ENCODE results near the gene CGN.

Gene CGN

DNA sequence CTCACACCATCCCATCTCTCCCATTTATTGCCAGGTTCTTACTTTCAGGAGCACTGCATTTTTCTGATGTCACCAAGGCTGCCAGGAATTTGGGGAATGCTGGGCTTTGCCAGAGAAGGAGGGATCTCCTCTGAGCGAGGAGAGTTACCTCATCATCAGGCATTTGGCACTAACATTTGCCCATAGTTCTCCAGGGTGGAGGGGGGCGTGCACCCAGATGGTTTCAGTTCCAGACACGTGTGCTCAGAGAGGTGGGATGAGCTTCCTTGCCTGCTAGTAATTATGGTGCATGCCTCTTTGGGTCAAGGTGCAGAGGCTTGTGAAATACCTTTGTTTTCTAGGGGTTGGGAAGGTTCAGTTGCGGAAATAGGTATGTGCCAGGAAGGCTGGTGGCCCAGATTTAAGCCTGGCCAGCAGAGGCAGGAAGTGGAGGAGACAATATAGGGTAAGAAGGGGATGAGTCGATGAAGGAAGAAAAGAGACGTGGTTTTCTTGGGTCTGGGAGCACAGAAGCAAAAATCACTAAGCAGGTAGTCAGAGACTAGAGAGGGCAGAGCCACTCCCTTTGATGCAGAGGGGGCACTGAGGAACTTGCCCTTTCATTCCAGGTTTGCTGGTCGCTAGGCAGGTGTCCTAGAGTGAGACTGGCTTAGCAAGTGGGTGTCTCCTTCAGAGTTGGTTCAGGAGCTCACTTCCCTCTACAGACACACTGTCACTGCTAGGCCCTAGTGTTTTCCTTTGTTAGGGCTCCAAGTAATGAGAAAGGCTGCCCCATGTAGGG is 36.1 kb downstream of the CGN start:
- no peak for DNase-seq (ENCODE audit: low spot score)

DNA sequence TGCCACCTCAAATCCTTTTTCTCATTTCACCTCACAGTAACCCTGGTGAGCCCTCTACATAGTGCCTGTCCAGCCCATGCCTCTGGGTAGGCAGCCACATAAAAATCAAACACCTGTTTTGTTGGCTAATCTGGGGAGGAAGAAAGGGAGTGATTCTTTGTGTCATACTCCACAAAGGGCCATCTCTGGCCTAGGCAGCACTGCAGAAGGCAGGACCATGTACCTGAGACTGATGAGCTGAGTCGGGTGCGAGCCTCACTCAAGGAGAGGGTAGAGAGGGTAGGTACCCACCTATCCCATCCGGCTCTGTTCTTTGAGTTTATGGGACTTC is 36.7 kb downstream of the CGN start:
- DNase-seq (ENCODE audit: low spot score): no peak

DNA sequence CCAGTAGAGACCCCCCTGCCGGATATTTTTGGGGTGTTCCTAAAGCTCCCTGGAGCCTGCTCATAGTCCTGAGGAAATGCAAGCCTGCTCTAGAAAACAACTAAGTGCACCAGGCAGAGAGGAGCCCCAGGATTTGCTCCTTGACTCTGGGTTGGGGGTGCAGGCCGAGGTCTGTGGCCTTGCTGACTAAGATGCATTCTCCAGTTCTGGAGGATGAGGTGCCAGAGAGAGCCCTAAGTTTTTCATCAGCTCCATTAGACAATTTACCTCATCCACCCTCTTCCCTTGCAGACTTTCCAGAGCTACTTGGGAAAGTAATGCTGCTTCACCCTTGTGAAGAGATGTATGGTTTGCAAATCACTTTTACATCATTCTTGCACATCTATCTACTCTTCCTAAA is 38.0 kb downstream of the CGN start:
- no peak for DNase-seq (ENCODE audit: low spot score)

DNA sequence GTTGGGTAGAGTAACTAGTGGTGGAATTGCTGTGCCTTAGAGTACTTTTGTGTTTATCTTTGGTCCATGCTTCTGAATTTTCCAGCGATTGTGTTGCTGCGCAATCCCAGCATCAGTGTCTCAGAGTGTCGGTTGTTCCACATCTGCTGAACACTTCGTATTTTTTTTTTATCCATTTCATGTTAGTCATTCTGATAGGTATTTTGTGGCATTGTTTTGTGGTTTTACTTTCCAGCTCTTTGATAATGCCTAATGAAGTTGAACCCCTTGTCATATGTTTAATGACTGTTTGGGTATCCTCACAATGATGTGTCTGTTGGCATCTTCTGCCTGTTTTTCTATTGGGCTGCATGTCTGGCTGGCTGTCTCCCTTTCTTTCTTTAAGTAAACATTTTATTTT is 42.5 kb downstream of the CGN start:
- no peak for DNase-seq (ENCODE audit: low spot score)

DNA sequence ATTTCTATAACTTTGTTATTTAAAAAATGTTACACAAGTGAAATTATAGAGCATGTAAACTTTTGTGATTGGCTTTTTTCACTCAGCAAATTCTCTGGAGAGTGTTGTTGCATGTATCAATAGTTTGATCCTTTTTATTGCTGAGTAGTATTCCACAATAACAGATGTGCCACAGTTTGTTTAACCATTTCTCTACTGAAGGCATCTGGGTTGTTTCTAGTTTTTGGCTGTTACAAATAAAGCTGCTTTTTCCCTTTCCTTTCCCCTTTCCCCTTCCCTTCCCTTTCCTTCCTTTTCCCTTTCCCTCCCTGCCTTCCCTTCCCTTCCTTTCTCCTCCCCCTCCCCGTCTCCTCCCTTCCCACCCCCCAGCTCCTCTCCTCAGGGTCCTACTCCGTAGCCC is 44.9 kb downstream of the CGN start:
- DNase-seq (ENCODE audit: low spot score): no peak

DNA sequence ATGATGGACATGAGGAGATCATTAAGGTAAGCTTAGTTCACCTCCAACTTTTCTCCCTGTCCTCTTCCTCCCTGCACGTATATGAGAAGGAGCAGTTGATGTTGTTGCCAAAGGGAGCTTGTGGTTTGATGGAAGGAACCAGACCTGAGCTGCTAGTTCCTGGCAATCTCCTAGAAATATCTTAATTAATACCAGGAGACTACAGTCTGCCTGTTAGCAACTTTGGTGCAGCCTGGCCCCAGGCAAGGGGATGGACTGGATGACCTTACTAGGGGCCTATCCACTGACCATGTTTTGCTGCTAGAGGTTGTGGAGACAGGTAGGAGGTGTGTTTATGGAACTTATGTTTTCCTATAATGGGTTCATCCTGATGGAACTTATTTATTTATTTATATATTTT is 51.5 kb downstream of the CGN start:
- DNase-seq (ENCODE audit: low spot score): no peak

DNA sequence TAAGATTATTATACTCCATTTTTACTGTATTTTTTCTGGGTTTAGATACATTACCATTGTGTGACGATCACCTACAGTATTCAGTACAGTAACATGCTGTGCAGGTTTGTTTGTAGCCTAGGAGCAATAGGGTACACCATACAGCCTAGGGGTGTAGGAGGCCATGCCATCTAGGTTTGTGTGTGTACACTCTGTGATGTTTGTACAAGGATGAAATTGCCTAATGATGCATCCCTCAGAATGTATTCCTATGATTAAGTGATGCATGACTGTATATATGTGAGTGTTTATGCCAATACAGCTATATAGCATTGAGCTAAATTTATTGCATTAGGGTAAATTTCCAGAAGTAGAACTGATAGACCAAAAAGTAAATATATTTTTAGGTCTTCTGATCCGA is 52.2 kb downstream of the CGN start:
- DNase-seq (ENCODE audit: low spot score): no peak

DNA sequence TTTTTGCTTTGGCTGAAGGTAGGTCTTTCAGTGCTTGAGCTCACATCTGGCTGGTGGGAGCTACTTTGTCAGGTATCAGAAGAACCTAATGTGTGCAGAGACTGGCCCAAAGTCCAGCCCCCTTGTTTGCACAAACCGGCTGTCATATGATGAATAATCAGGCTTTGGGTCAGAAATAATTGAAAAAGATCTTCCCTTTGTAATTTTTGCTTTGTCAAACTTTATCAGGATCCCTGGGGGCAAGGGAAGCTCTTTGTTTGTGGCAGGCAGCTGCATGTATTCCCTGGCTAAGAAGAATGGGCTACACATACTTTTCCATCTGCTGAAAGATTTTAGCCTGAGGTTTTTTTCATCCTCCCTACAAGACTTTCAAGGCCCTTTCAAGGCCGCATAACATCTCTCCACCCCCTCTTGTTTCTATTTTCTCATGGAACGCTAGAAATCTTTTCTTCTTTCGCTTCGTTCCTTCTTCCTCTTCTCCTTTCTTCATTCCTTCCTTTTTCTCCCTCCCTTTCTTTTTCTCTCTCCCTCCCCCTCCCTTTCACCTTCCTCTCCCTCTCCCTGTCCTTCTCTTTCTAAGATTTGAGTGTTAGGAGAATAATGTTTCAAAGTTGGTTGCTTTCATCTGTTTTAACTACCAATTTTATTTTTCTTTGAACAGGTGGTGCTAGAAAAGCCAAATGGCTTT is 54.5 kb downstream of the CGN start:
- no peak for DNase-seq (ENCODE audit: low spot score)

DNA sequence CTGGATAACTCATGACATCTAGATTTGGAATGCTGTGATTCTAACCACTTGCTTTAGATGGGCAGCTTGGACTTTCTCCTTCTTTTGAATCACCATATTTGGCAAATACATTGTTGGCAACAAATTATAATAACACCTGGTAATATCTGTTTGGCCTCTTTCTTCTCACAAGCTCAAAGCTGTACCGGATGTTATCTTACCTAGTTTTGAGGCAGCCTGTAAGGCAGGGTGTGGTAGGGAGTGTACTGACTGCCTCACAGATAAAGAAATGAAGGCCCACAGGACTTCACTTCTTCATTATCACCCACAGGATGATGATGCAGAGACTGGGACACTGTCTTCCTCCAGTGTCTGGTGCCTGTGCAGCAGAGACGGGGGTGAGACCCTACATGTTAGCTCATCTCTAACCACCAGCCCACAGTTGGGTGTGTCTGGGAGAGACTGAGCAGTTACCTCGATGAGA is 57.5 kb downstream of the CGN start:
- DNase-seq (ENCODE audit: low spot score): no peak

DNA sequence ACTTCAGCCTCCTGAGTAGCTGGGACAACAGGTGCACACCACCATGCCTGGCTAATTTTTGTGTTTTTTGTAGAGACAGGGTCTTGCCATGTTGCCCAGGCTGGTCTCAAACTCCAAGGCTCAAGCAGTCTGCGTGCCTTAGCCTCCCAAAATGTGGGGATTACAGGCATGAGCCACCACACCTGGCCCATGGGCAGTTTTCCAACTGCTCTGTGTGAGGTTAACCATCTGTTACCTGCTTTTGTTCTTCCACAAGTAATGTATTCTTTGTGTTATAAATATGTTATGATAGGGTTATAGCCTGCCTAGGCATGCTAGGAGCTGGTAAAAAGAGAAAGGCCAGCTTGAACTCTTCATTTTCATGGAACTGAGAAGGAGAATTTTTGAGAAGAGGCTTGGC is 59.6 kb downstream of the CGN start:
- no peak for DNase-seq (ENCODE audit: low spot score)

DNA sequence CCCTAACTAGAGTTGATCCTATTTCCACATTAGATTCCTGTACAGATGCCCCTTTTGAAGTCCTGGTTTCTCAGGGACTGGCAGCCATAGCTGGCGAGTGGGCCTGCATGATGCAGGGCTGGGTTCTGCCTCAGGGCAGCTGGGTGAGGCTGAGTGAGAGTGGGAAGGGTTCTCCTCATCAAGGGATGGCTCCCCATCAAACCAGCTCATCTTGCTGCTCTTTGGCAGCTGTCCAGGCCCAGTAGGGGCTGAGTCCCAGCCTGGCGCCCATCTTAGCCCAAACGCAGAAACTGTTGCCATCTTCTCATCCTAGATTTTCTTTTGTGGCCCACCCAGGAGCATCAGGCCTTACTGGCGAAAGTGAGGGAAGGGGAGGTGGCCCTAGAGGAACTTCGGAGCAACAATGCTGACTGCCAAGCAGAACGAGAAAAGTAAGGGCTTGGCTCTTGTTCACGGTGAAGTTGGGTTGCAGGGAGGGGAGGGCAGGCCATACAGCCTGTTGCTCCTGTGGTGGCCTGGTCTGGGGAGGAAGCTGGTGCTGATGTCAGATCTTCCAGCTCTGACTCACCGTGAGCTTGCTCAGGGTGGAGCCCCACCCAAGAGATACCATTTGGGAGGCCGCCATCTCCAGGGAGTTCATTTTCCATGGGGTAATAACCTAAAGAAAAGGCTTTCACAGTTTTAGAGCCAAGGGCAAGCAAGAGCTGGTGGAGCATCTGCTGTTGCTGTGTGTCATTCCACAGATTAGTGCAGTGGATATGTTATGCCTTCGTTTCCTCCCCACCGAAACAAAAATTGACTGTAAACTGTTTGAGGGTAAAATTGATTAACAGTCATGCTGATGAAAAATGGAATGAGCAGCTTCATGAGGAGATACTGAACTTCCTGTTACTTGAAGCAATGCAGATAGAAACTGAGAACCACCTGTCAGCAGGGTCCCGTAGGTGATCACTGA is 63.7 kb downstream of the CGN start:
- DNase-seq (ENCODE audit: low spot score): no peak

DNA sequence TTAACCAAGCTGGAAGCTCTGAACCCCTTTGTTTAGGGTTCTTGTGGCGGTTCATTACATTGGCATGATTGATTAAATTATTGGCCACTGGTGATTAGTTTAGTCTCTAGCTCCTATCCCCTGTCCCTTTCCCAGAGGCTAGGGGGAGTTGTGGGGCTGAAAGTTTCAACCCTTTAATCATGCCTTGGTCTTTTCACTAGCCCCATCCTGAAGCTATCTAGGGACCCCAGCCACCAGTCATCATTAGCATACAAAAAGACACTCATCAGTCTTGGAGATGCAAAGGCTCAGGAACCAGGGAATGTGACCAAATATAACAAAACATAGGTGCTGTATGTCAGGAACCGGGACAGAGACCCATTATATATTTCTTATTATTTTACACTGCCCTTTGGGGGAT is 66.0 kb downstream of the CGN start:
- no peak for DNase-seq (ENCODE audit: low spot score)

DNA sequence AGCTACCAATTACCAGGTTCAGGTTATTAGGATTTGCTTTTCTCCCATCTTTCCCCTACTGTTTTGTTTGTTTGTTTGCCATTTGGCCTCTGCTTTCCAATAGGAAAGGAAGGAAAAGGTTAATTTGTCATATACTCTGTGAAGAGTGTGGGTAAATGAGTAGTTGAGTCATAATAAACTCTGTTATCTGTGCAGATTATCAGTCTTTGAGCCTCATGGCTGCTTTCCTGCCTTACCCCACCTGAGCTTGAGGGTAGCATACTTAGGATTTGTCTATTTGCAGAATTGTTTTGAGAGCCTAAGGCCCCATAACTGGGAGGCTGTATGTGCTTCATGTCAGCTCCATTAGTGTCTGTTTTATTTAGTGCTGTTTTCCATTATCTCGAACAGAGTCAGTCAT is 67.8 kb downstream of the CGN start:
- DNase-seq (ENCODE audit: low spot score): no peak

DNA sequence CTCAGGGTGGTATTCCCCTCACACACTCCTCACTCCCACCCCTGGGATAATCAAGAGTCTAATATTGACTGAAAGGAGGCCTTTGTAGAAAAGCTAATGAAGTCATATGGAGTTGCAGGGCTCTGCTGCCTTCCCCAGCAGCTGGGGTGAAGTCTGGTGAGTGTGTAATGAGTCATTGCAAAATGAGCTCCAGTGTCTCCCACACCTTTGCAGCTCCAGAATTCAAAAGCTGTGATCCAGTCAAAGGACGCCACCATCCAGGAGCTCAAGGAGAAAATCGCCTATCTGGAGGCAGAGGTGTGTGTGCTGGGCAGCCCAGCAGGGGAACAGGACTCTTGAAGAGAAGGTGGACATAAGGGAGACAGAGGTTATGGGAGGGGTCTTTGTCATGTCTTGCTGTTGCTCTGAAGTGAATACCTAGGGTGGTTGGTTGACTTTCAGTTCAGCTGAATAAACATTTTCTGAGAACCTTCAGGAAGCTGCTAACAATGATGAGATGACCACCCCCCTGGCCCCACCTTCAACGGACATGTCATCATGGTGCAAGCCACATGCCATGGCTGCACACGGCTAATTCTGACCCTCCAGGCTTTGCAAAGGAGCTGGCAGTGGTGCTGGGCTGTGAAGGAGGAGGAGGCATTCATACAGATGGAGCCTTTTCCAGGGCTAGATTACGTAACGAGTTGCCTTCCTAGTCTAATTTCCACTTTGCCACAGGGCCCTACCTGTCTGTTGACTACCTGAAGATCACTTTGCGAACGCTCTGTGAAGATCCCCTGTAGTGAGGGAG is 68.4 kb downstream of the CGN start:
- DNase-seq (ENCODE audit: low spot score): no peak

DNA sequence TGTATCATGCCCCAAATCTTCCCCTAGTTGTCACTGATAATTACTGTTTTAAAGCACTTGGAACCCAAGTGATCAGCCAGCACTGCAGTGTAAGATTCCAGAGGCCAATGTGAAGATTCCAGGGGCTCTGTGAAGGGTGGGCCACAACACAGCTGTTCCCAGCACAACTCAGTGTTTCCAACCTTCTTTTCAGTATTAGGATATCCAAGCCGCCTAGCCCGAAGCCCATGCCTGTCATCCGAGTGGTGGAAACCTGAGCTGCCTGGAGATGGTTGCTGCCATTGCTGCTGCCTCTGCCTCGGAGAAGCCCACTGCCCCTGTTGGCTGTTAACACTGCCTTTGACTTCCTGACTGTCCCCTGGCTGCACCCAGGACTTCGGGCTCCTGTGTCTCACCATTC is 70.3 kb downstream of the CGN start:
- no peak for DNase-seq (ENCODE audit: low spot score)

DNA sequence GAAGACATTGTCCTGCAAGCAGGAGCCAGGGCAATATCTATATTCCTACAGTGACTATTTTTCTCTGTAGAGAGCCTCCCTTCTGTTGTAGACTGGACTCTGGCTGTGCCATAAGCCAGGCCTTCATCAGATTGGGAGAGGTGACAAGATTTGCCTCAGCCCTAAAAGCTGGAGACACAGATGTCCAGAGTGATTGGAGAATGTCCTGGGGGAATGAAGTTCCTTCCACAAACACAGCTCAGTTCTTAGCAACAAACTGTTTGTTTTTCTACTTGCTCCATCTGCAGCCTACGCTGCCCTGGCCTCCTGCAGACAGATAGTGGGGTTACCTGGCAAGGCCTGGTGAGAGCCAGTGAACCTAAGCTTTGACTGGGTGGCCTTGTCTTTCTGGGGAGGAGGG is 70.7 kb downstream of the CGN start:
- no peak for DNase-seq (ENCODE audit: low spot score)

DNA sequence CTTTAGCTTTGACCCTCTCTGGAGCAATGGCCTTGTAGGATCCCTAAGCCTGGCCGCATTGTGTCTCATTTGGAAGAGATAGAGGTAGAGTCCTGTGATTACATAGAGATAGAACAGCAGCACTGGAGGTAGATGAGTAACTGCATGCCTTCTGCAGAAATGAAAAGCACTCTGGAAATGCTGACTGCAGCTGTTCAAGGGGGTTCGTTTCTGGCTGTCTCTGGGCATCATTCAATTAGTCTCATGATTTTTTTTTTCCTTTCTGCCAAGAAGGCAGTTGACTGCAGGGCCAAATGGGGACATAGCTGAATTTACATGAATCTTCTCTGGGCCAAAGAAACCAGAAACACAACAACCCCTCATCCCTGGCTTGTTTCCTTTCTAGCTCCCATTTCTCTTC is 72.6 kb downstream of the CGN start:
- no peak for DNase-seq (ENCODE audit: low spot score)

DNA sequence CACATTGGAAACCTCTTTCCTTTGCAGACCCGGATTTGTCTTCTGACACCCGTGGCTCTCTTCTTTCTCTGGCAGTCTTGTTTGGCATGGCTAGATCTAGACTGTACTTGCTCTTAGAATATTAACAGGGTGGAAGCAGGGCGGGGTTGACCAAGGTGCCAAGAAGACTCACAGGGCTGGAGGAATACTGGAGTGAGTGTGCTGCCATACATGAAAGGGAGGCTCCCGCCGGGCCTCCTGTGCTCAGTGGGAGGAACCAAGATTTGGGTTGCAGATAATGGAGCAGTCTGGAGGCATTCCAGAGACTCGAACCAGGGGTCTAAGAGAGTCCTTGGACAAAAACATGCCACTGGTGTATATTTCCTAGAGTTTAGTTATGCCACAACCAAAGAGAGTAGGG is 73.1 kb downstream of the CGN start:
- no peak for DNase-seq (ENCODE audit: low spot score)

DNA sequence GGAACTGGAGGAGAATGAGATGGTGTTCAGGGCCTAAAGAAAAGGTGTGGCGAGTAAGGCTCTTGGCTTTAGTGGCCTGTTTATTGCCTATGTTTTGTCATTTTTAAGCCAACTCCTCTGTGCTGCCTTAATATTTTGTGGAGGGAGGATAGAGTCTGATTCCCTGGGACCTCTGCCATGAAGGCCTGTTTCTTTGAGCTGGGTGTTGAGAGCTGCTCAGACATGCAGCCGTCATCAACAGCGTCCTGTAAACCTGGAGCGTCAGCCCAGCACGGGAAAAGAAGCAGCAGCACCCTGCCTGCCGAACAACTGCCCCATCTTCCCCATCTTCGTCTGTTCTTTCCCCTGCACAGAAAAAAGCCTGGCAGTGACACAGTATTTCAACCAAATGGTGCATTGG is 73.6 kb downstream of the CGN start:
- DNase-seq (ENCODE audit: low spot score): no peak

DNA sequence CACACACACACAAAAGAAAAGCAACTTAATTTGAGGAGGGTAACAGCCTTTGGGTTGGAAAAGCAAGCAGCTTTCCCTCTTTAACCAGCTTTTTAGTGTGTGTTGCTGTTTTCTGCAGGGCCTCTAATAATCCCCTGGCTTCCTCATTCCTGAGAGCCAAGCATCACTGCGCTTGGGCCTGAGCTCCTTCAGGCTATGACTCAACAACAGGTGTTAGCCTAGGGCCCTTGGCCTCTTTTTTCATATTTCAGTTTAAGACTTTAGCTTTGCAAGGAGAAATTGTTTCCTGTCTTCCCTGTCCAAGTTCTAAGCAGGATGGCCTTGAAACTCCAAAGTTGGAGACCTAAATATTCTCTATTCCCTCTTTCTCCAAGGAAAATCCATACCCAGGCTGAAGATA is 74.4 kb downstream of the CGN start:
- DNase-seq (ENCODE audit: low spot score): no peak
